ENCODE results near the gene MYBPH.

The MYBPH gene

GRCh38 chr1:203167913-203168200 lies 7.8 kb downstream of the MYBPH start:
- no peak for FAIRE-seq

GRCh38 chr1:203167026-203167912 lies 8.4 kb downstream of the MYBPH start:
- no peak for DNase-seq (ENCODE audit: insufficient read length, low spot score)
- FAIRE-seq, result no peak

More at GRCh38 chr1:203167913-203168200, 7.8 kb downstream of the MYBPH start:
- no peak for DNase-seq (ENCODE audit: insufficient read length, low spot score)

GRCh38 chr1:203166192-203166940 lies 9.3 kb downstream of the MYBPH start:
- DNase-seq (ENCODE audit: insufficient read length, low spot score) (no peak), FAIRE-seq (no peak)

- no peak for DNase-seq (ENCODE audit: insufficient read length, low spot score)
- no peak for FAIRE-seq
Measured at GRCh38 chr1:203165800-203166161, 9.8 kb downstream of the MYBPH start.

- no peak for FAIRE-seq
Measured at GRCh38 chr1:203165101-203165799, 10.4 kb downstream of the MYBPH start.

GRCh38 chr1:203163891-203164635 lies 11.6 kb downstream of the MYBPH start:
- no peak for FAIRE-seq
- DNase-seq (ENCODE audit: insufficient read length, low spot score), result no peak

More at GRCh38 chr1:203165101-203165799, 10.4 kb downstream of the MYBPH start:
- no peak for DNase-seq (ENCODE audit: insufficient read length, low spot score)

GRCh38 chr1:203162403-203162802 lies 13.2 kb downstream of the MYBPH start:
- FAIRE-seq, result no peak
- DNase-seq (ENCODE audit: insufficient read length, low spot score), result no peak

GRCh38 chr1:203161703-203162102 lies 13.9 kb downstream of the MYBPH start:
- no peak for FAIRE-seq

GRCh38 chr1:203161175-203161574 lies 14.5 kb downstream of the MYBPH start:
- DNase-seq (ENCODE audit: insufficient read length, low spot score), result no peak
- FAIRE-seq, result no peak

More at GRCh38 chr1:203161703-203162102, 13.9 kb downstream of the MYBPH start:
- no peak for DNase-seq (ENCODE audit: insufficient read length, low spot score)

GRCh38 chr1:203159844-203160243 lies 15.8 kb downstream of the MYBPH start:
- no peak for FAIRE-seq
- DNase-seq (ENCODE audit: insufficient read length, low spot score), result no peak

GRCh38 chr1:203158960-203159665 lies 16.5 kb downstream of the MYBPH start:
- no peak for FAIRE-seq
- no peak for DNase-seq (ENCODE audit: insufficient read length, low spot score)

- FAIRE-seq (no peak), DNase-seq (ENCODE audit: insufficient read length, low spot score) (no peak)
Measured at GRCh38 chr1:203158423-203158822, 17.2 kb downstream of the MYBPH start.

GRCh38 chr1:203156280-203156679 lies 19.3 kb downstream of the MYBPH start:
- FAIRE-seq (no peak), DNase-seq (ENCODE audit: insufficient read length, low spot score) (no peak)

- no peak for FAIRE-seq
- DNase-seq (ENCODE audit: insufficient read length, low spot score), result no peak
Measured at GRCh38 chr1:203153989-203154821, 21.4 kb downstream of the MYBPH start.

- FAIRE-seq, result no peak
- no peak for DNase-seq (ENCODE audit: insufficient read length, low spot score)
Measured at GRCh38 chr1:203153051-203153988, 22.3 kb downstream of the MYBPH start.

GRCh38 chr1:203152158-203153034 lies 23.2 kb downstream of the MYBPH start:
- FAIRE-seq, result no peak
- DNase-seq (ENCODE audit: insufficient read length, low spot score), result no peak

Data from GM19239 (cell line).